ENCODE results near the gene SHISAL2A.

- TF ChIP-seq CTCF (IDR thresholded peaks at IDR 0.05) (no peak), POLR2AphosphoS5 (IDR thresholded peaks at IDR 0.05) (no peak)
These were observed 27.1 kb downstream of the SHISAL2A start for GRCh38 chr1:52659851-52660596.

Data from upper lobe of left lung (tissue), 4 donors.